Measurements from ENCODE around the gene KCTD16.

DNA sequence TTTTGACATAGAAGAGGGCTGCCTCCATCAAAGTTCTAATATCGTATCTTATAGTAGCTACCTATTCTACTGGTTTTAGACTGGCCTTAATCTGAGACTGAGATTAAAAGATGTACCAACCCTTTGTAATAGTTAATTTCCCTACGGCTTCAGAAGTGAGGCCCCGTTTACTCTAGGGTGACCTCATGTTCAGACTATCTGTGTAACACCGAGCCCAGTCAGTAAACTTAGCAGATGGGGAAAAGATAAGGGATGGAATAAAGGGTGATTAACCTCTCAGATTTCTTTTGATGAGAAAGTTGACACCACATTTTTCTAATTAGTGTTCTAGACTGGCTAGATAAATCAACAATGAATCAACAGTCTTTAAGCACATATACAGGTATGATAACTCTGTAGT is 283.1 kb downstream of the KCTD16 start:
- TF ChIP-seq, protein P1, sequence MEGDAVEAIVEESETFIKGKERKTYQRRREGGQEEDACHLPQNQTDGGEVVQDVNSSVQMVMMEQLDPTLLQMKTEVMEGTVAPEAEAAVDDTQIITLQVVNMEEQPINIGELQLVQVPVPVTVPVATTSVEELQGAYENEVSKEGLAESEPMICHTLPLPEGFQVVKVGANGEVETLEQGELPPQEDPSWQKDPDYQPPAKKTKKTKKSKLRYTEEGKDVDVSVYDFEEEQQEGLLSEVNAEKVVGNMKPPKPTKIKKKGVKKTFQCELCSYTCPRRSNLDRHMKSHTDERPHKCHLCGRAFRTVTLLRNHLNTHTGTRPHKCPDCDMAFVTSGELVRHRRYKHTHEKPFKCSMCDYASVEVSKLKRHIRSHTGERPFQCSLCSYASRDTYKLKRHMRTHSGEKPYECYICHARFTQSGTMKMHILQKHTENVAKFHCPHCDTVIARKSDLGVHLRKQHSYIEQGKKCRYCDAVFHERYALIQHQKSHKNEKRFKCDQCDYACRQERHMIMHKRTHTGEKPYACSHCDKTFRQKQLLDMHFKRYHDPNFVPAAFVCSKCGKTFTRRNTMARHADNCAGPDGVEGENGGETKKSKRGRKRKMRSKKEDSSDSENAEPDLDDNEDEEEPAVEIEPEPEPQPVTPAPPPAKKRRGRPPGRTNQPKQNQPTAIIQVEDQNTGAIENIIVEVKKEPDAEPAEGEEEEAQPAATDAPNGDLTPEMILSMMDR (IDR thresholded peaks at IDR 0.05), result no peak
- TF ChIP-seq POLR2AphosphoS5 (IDR thresholded peaks at IDR 0.05), result no peak

Data from prostate gland (tissue), 2 donors.